T-helper 1 cell (primary cell): ENCODE measurements around the gene ZC3HAV1L.
"Not testable (repeated sequence)": the region's sequence is repeated elsewhere in the genome, so short reads cannot be mapped to it uniquely, and the experiment has no call there.

Experiments used
- DNase-seq, 5 donors: peaks; one replicate each; pipeline ENCODE4 v3.0.0-alpha.2; 2012 to 2020

ZC3HAV1L gene

GRCh38 chr7:139016931-139017511, 18.8 kb downstream of the ZC3HAV1L start:
- DNase-seq: peak in 4 of 5 donors; percentile 27 to 74 (median 46)

GRCh38 chr7:139011373-139011772, 24.5 kb downstream of the ZC3HAV1L start:
- DNase-seq: no peak

GRCh38 chr7:139004321-139005090, 31.3 kb downstream of the ZC3HAV1L start:
- DNase-seq: no peak

DNA sequence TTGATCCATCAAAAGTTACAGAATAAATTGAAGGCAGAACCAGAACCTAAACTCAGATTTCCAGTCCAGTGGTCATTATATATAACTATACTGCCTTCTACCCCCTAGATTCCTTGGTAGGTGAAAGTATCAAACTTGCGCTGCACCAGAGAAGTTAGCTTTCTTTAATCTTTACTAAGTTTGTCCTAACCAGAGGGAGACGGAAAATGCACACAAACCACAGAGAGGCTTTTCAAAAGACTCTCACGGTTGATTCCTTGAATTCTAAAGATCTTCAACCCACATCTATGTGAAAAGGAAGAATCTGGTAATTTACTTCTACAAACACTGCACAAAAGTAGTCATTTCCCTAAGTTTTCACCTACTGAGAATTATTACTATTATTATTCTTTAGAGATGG, 36.4 kb downstream of the ZC3HAV1L start:
- DNase-seq: no peak

DNA sequence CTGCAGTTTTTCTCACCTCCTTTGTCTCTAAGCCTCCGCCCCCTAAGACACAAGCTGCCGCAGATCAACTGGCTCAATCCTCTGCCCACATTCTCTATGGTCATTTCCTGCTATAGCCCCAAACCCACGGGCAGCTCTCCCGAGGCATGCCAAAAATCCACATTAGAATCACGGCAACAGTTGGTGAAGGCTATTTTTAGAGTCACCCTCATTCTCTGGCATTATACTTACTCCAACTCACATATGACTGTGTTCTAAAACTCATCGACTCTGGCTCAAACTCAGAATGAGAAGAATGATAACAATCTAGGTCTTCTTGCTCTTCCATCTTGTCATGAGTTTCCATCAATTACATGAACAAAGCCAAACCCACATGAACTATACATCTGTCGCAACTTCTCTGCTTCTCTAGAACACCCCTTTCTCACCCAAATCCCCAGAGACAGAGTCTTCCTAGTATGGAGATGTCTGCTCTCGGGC, 43.8 kb downstream of the ZC3HAV1L start:
- DNase-seq: no peak

- DNase-seq: no peak
Observed at GRCh38 chr7:138987686-138988085, 48.2 kb downstream of the ZC3HAV1L start.

DNA sequence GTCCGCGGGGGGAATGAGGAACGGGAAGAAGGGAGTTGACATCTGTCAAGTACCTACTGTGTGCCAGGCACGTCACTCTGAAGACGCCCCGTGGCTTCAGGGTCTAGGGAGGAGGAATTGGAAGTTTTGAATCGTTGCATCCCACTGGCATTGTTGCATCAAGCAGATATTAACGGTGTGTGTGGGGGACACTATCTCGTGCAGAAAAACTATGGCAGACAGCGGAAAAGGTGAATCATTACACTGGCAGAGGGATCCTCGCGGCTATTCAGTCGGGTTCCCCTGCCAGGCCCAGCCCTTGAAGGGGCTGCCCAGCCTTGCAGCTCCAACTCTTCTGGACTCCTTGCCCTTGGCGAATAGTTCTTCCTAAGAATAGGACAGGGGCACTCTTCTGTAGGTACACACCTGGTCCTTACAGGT, 53.6 kb downstream of the ZC3HAV1L start:
- no peak for DNase-seq

- DNase-seq: peak in 4 of 5 donors; percentile 17 to 51 (median 34)
Observed at GRCh38 chr7:138981332-138982203, 54.3 kb downstream of the ZC3HAV1L start, which contains the start of gene KIAA1549. Gene KIAA1549 (minus strand): TSS chr7:138981389. CDS start chr7:138981269, 120 bp downstream.

- DNase-seq: peak in 1 of 5 donors; percentile 5
Observed at GRCh38 chr7:138980563-138981291, 55.1 kb downstream of the ZC3HAV1L start.

DNA sequence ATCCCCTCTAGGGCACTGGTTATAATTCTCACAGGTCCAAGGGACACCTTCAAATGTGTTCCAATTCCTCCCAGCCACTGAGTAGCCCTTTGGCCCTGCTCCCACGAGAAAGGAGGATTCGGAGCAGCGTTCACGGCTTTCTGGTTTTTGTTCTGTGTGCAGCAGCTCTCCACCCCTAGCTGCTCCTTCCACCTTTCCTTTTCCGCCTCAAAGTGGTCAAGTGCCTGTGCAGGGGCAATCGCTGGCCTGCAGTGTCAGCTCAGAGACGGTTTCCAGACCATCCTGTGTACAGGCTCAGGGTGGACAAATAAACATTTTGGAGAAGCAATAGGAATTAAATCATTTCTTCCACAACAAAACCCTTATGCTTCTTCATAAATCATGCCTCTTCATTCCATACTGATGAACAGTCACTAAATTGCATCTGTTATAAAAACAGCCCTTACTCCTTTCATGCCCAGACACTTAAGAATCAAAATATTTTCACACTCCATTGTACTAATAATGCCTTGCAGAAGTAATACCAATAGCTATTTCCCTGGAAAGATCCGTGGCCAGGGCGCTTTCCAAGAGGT, 55.8 kb downstream of the ZC3HAV1L start:
- DNase-seq: no peak

GRCh38 chr7:138979226-138979979, 56.4 kb downstream of the ZC3HAV1L start:
- DNase-seq: peak in 1 of 5 donors; percentile 13

DNA sequence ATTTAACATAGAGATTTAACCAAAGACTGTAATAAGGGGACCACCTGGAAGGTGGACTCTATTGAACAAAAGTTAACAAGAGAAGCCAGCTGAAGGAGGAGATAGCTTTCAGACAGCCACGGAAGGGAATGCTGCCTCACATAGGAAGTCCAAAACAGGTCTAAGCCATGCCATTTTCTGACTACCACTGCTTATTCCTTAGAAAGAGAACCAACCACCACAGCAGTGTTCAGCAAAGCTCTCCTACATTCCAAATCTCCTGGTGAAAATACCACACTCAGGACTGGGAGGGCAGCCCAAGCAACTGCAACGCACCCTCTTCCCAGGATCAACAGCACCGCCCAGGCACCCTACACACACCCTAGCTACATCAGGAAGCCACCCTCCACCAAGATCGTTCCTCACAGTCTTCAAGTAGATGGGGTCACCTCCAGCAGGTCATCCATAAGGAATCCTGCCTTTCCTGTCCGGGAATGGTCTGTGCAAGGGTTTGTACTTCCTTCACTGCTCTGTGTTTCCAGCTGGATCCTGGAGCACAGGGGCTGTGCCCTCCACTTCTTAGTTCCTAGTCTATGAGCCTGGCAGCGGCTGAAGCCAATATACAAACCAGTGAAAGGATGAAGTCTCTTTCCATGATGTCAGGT, 57.2 kb downstream of the ZC3HAV1L start:
- DNase-seq: no peak

- DNase-seq: not testable (repeated sequence)
Observed at GRCh38 chr7:138976161-138976560, 59.7 kb downstream of the ZC3HAV1L start.
